Measurements from ENCODE around the gene TSKS.
A peak's percentile ranks its signal among the peaks of the same experiment; 100 is the strongest.

The TSKS gene

DNA sequence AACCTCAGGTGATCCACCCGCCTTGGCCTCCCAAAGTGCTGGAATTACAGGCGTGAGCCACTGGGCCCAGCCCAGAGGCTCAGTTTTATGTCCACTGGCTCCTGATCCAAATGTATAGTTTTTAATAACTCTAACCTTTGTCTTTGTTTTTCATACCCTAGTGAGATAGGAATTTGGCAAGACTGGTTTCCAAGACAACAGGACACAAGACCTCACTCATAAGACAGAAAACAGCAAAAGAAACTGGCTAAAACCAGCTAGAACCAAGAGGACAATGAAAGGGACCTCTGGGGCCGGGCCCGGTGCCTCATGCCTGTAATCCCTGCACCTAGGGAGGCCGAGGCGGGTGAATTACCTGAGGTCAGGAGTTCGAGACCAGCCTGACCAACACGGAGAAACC lies 44.6 kb downstream of the TSKS start:
- H3K27ac Mint-ChIP-seq = peak overlapping the region in 2 of 3 experiments; percentile 79 to 93
- H3K4me1 Mint-ChIP-seq = peaks cover 20% of the 10 kb centered on the region
- H3K27me3 Mint-ChIP-seq (ENCODE audit: low read depth) = no peaks in the 10 kb centered on the region
- H3K9me3 Mint-ChIP-seq = no peaks in the 10 kb centered on the region
- no peak for TF ChIP-seq CTCF (IDR thresholded peaks at IDR 0.05; ENCODE audit: unreplicated experiment in 3 of 3)
- H3K36me3 Mint-ChIP-seq (ENCODE audit: low read depth) = peaks cover 4% of the 10 kb centered on the region
- peak overlapping the region in 2 of 3 experiments; percentile 41 to 53 for H3K4me3 Mint-ChIP-seq

GRCh38 chr19:49716154-49716553 lies 47.0 kb downstream of the TSKS start:
- peaks cover 8% of the 10 kb centered on the region for H3K36me3 Mint-ChIP-seq (ENCODE audit: low read depth)
- no peak overlapping the region for H3K4me3 Mint-ChIP-seq
- H3K27ac Mint-ChIP-seq = no peak overlapping the region
- H3K4me1 Mint-ChIP-seq = peaks cover 27% of the 10 kb centered on the region
- H3K27me3 Mint-ChIP-seq (ENCODE audit: low read depth) = no peaks in the 10 kb centered on the region
- TF ChIP-seq CTCF (IDR thresholded peaks at IDR 0.05; ENCODE audit: unreplicated experiment in 3 of 3) = no peak
- no peaks in the 10 kb centered on the region for H3K9me3 Mint-ChIP-seq

GRCh38 chr19:49713236-49713845 lies 49.8 kb downstream of the TSKS start:
- Mint-ChIP-seq H3K4me3 (no peak overlapping the region), H3K27ac (peak overlapping the region in 2 of 3 experiments; percentile 26 to 49), H3K36me3 (ENCODE audit: low read depth) (peaks cover 24% of the 10 kb centered on the region), H3K27me3 (ENCODE audit: low read depth) (no peaks in the 10 kb centered on the region), H3K9me3 (no peaks in the 10 kb centered on the region), H3K4me1 (peaks cover 17% of the 10 kb centered on the region)
- no peak for TF ChIP-seq CTCF (IDR thresholded peaks at IDR 0.05; ENCODE audit: unreplicated experiment in 3 of 3)

GRCh38 chr19:49712397-49712859 lies 50.7 kb downstream of the TSKS start:
- H3K36me3 Mint-ChIP-seq (ENCODE audit: low read depth) = peaks cover 24% of the 10 kb centered on the region
- no peak overlapping the region for H3K4me3 Mint-ChIP-seq
- peak overlapping the region in 2 of 3 experiments; percentile 22 to 26 for H3K27ac Mint-ChIP-seq
- no peaks in the 10 kb centered on the region for H3K27me3 Mint-ChIP-seq (ENCODE audit: low read depth)
- TF ChIP-seq CTCF (IDR thresholded peaks at IDR 0.05; ENCODE audit: unreplicated experiment in 3 of 3) = no peak
- no peaks in the 10 kb centered on the region for H3K9me3 Mint-ChIP-seq
- H3K4me1 Mint-ChIP-seq = peaks cover 13% of the 10 kb centered on the region

- no peaks in the 10 kb centered on the region for H3K9me3 Mint-ChIP-seq
- no peaks in the 10 kb centered on the region for H3K27me3 Mint-ChIP-seq (ENCODE audit: low read depth)
- TF ChIP-seq CTCF (IDR thresholded peaks at IDR 0.05; ENCODE audit: unreplicated experiment in 3 of 3) = no peak
- peaks cover 28% of the 10 kb centered on the region for H3K36me3 Mint-ChIP-seq (ENCODE audit: low read depth)
- no peak overlapping the region for H3K4me3 Mint-ChIP-seq
- peaks cover 11% of the 10 kb centered on the region for H3K4me1 Mint-ChIP-seq
- H3K27ac Mint-ChIP-seq = no peak overlapping the region
These were observed 52.6 kb downstream of the TSKS start for GRCh38 chr19:49710372-49710951.

DNA sequence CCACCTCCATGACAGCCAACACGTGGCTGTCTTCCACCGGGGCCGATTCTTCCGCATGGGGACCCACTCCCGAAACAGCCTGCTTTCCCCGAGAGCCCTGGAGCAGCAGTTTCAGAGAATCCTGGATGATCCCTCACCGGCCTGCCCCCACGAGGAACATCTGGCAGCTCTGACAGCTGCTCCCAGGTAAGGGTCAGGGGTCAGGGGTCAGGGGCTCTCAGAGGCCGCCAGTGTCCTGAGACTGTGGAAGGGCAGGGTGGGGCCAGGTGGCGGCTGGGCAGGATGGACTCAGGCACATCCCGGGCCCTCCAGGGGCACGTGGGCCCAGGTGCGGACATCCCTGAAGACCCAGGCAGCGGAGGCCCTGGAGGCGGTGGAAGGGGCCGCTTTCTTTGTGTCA lies 57.2 kb downstream of the TSKS start:
- no peaks in the 10 kb centered on the region for H3K9me3 Mint-ChIP-seq
- H3K27me3 Mint-ChIP-seq (ENCODE audit: low read depth) = no peaks in the 10 kb centered on the region
- H3K4me1 Mint-ChIP-seq = no peaks in the 10 kb centered on the region
- TF ChIP-seq CTCF (IDR thresholded peaks at IDR 0.05; ENCODE audit: unreplicated experiment in 3 of 3) = no peak
- H3K36me3 Mint-ChIP-seq (ENCODE audit: low read depth) = peaks cover 20% of the 10 kb centered on the region
- H3K27ac Mint-ChIP-seq = no peak overlapping the region
- H3K4me3 Mint-ChIP-seq = no peak overlapping the region

Measured in nephron (organoid).